ENCODE results near the gene PTTG2. TPM values are rescaled to one million over a fixed set of nuclear protein-coding genes. Genes with fewer than 3 reads are reported as not detected.

The PTTG2 gene
- total RNA-seq, 2 donors from 2014 or later, result 2.2 to 10.7 TPM

GRCh38 chr4:37935026-37935425 is 25.2 kb upstream of the PTTG2 start:
- Histone ChIP-seq H3K27me3 (replicated peaks; ENCODE audit: insufficient read depth) (no peaks in the 10 kb centered on the region), H3K27ac (no peak overlapping the region), H3K4me1 (ENCODE audit: control insufficient read depth in 1 of 2, low read depth in 2 of 2) (peaks cover 8 to 21% of the 10 kb centered on the region in 2 donors), H3K36me3 (peaks cover 2% of the 10 kb centered on the region), H3K9me3 (no peaks in the 10 kb centered on the region), H3K4me3 (no peak overlapping the region)
- no peak for ATAC-seq (ENCODE audit: insufficient number of reproducible peaks, low FRiP score, low read depth)
- DNase-seq (ENCODE audit: low spot score), result no peak
- no peak for TF ChIP-seq CTCF (IDR thresholded peaks at IDR 0.05)

- peaks cover 3 to 16% of the 10 kb centered on the region in 2 donors for H3K4me1 ChIP-seq (ENCODE audit: control insufficient read depth in 1 of 2, low read depth in 2 of 2)
- ATAC-seq (ENCODE audit: insufficient number of reproducible peaks, low FRiP score, low read depth), result no peak
- DNase-seq (ENCODE audit: low spot score), result no peak
- TF ChIP-seq CTCF (IDR thresholded peaks at IDR 0.05), result no peak
- no peak overlapping the region for H3K27ac ChIP-seq
- no peaks in the 10 kb centered on the region for H3K27me3 ChIP-seq (replicated peaks; ENCODE audit: insufficient read depth)
- H3K36me3 ChIP-seq, result peaks cover 2% of the 10 kb centered on the region
- no peak overlapping the region for H3K4me3 ChIP-seq
- no peaks in the 10 kb centered on the region for H3K9me3 ChIP-seq
Observed at GRCh38 chr4:37936889-37937498, 23.2 kb upstream of the PTTG2 start.

- Histone ChIP-seq H3K36me3 (peaks cover 2% of the 10 kb centered on the region), H3K4me1 (ENCODE audit: control insufficient read depth in 1 of 2, low read depth in 2 of 2) (peaks cover 0 to 12% of the 10 kb centered on the region in 2 donors), H3K9me3 (no peaks in the 10 kb centered on the region), H3K27me3 (replicated peaks; ENCODE audit: insufficient read depth) (no peaks in the 10 kb centered on the region), H3K27ac (no peak overlapping the region), H3K4me3 (no peak overlapping the region)
- no peak for DNase-seq (ENCODE audit: low spot score)
- TF ChIP-seq CTCF (IDR thresholded peaks at IDR 0.05), result no peak
- ATAC-seq (ENCODE audit: insufficient number of reproducible peaks, low FRiP score, low read depth), result no peak
Observed at GRCh38 chr4:37938208-37938607, 22.0 kb upstream of the PTTG2 start.

GRCh38 chr4:37946503-37947179 is 13.6 kb upstream of the PTTG2 start:
- no peak overlapping the region for H3K27ac ChIP-seq

More at GRCh38 chr4:37946503-37947179, 13.6 kb upstream of the PTTG2 start:
- DNase-seq (ENCODE audit: low spot score) (no peak), ATAC-seq (ENCODE audit: insufficient number of reproducible peaks, low FRiP score, low read depth) (no peak)
- no peak for TF ChIP-seq CTCF (IDR thresholded peaks at IDR 0.05)
- Histone ChIP-seq H3K4me1 (ENCODE audit: control insufficient read depth in 1 of 2, low read depth in 2 of 2) (peaks cover 9 to 22% of the 10 kb centered on the region in 2 donors), H3K27me3 (replicated peaks; ENCODE audit: insufficient read depth) (no peaks in the 10 kb centered on the region), H3K4me3 (no peak overlapping the region), H3K36me3 (no peaks in the 10 kb centered on the region), H3K9me3 (no peaks in the 10 kb centered on the region)
